HG02840 (cell line): ENCODE results near the gene PDGFRB.
"Not testable (repeated sequence)": the region's sequence is repeated elsewhere in the genome, so short reads cannot be mapped to it uniquely, and the experiment has no call there.

Experiments used
- ATAC-seq: cut with Tn5 transposase; IDR thresholded peaks from one replicate; pipeline ENCODE4 v1.9.1; 2021; ENCODE audit warnings: mild to moderate bottlenecking, moderate library complexity, moderate number of reproducible peaks; ENCODE audit not compliant: unreplicated experiment, low FRiP score

Gene PDGFRB

DNA sequence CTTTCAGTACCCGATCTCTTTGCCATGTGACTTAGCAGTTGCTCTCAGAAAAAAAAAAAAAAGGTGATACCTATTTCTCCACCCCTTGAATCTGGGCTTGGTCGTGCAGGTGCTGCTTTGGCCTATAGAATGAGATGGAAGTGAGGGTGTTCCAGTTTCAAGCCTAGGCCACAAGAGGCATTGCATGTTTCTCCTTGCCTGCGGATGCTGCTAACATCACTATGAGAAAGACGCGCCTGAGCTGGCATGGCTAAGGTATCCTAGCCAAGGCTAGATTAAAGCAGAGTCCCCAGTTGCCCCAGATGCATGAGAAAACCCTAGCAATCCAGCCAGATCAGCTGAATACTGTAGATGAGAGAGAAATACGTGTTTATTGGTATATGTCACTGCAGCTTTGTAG lies 54.6 kb downstream of the PDGFRB start:
- no peak for ATAC-seq

DNA sequence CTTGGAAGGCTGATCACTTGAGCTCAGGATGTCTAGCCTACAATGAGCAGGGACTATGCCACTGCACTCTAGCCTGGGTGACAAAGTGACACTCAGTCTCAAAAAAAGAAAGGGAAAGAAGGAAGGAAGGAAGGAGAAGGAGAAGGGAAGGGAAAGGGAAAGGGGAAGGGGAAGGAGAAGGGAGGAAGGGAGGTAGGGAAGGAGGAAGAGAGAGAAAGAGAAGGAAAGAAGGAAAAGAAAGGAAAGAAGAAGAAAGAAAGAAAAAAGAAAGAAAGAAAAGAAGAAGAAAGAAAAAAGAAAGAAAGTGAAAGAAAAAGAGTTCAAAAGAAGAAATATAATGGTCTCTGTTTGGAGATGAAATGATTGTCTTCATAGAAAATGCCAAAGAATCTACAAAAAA lies 58.5 kb downstream of the PDGFRB start:
- ATAC-seq = no peak

DNA sequence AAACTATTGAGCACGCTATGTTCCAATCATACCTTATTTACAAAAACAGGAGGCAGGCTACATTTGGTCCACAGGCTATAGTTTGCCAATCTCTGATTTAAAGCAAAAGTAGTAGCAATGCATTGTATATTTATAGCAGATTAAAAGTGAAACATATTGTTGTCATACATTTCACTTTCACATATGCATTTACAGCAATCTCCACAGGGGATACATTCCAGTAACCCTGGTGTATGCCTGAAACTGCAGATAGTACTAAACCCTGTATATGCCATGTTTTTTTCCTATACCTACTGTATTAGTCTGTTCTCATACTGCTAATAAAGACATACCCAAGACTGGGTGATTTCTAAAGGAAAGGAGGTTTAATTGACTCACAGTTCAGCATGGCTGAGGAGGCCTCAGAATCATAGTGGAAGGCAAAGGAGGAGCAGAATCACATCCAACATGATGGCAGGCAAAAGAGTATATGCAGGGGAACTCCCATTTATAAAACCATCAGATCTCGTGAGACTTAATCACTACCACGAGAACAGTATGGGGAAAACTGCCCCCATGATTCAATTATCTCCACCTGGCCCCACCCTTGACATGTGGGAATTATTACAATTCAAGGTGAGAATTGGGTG lies 63.4 kb downstream of the PDGFRB start:
- ATAC-seq = no peak

DNA sequence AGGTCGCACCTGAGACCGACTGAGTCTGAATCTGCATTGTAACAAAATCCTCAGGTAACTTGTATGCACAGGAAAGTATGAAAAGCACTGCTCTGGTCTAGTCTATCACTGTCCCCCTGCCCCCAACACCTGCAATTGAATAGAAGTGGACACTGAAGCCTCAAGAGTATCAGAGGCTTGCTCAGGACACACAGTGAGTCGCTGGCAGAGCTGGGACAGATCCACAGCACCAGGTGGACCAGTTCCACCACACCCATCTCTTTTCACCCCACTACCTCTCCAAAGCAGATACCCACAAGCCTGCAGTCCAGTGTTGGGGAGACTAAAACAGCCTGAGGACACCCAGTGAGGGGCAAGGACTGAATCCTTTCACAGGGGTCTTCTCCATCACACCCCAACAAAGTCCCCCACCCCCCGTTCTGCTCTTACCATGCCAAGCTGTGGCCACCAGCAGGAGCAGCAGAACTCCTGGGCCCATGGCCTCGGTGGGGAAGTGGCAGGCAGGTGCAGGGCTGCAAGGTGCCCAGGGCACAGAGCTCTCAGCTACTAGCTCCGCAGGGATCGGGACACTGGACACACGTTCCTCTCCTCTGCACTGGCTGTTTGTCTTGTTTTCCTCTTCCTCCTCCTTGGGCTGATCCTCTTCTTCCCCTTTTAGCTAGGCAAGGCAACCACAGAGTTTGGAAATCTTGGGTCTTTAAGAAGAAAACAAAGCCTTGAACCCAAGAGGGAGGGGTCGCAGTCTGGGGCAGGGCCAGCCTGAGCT lies 69.5 kb downstream of the PDGFRB start, which contains the start of gene CSF1R:
CSF1R (minus strand) TSS at position 605 of the 766 bp plus-strand sequence; CDS start at position 478, 127 bp downstream.
- ATAC-seq = no peak

DNA sequence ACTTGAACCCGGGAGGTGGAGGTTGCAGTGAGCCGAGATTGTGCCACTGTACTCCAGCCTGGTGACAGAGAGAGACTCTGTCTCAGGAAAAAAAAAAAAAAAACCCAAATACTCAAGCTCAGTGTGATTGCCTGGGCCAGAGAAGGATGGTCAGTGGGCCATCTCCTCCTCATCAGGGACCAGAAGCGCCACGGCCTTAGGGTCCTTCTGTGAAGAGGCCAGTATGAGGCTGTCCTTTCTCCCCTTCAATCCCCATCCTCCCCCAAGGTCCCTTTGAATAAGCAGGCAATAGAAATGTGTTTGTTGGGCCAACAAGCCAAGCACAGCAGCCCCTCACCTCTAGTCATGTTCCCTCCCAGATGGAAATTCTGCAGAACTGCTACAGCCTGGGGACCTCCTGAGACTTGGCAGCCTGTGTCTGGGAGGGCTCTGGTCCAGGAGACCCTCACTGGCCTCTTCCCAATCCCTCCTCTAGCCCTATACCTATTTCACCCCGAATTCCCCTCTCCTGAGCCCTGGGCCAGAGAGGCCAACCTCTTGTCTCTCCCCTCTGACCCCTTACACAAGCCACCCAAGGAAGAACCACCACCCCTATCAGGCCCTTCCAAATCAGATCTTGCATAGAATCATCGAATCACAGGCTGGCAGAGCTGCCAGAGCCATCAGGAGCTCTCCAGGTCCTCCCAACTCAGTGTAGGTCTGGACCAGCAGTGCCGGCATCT lies 70.3 kb downstream of the PDGFRB start:
- ATAC-seq = no peak

DNA sequence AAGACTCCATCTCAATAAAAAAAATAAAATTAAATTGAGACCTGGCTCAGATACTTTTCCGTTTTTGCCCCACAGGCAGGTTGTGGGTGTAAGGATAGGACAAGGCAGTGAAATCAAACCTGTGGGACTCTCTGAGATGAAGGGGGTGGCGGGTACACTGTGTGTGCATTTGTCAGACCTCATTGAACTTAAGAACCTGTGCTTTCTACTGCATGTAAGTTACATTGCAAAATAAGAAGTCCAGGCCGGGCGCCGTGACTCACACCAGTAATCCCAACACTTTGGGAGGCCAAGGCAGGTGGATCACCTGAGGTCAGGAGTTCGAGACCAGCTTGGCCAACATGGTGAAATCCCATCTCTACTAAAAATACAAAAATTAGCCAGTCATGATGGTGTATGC lies 70.9 kb downstream of the PDGFRB start:
- not testable (repeated sequence) for ATAC-seq

DNA sequence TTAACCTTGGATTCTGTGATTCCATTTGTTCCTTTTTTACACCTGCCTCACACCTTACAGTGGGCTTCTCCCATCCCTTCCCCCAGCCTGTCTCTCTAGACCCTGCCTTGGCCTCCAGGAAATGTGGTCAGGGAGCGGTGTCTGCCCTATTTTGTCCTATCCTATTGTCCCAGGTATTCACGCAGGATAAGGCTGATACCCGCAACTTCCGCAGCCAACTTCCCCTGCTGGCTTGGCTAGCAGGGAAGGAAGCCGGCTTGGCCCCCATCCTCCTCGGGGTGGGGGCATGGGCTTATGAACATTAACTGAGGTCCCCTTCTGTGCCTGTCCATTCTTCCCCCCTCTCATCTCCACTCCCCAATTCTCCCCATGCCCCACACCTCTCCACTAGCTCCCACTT lies 72.8 kb downstream of the PDGFRB start:
- ATAC-seq = no peak

DNA sequence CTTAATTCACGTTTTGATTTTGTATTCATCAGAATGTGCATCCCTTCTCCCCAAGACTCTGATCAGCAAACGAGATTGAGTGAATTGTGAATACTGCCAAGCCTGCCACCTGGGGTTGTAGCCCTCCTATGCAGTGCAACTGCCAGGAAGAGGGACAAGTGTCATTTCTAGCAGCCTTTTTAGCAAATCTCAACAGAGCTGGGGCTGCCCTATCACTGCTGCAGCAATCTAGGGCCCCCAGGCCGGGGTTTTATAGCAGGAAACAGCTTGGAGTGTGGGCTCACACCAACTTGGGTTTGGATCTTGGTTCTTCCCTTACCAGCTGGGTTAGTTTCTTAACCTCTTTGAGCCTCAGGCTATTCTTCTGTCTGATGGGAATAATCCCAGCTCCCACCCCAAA lies 73.3 kb downstream of the PDGFRB start:
- ATAC-seq = no peak

DNA sequence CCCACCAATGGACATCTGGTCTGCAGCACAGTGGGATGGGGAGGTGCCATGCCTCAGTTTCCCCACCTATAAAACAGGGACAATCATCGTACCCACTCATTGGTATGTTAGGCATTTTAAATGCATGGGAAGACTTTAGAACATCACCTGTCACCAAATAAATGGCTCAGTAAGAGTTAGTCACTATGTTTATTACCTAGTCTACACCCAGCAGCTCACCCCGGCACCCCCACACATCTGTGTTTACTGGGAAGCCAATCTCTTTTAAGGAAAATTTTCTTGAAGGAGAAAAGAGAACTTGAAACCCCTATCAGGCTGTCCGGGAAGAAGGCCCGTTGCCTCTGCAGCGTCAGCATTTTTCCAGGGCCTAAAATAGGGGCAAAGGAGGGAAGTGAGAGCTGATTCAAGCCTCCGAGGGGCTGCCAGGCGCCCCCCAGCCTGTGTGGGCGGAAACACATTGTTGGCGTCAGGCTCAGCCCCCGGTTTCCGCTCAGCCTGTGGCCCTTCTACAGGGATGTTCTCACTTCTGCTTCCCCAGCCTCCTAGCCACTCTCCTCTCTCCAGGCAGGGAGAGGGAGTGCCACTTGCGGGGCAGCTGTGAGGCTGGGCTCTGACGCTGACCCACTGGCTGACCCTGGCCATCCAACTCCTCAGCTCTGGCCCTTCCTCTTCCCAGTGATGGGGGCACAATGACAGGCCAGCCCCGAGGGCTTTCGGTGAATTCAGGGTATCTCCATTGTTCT lies 73.9 kb downstream of the PDGFRB start:
- no peak for ATAC-seq

DNA sequence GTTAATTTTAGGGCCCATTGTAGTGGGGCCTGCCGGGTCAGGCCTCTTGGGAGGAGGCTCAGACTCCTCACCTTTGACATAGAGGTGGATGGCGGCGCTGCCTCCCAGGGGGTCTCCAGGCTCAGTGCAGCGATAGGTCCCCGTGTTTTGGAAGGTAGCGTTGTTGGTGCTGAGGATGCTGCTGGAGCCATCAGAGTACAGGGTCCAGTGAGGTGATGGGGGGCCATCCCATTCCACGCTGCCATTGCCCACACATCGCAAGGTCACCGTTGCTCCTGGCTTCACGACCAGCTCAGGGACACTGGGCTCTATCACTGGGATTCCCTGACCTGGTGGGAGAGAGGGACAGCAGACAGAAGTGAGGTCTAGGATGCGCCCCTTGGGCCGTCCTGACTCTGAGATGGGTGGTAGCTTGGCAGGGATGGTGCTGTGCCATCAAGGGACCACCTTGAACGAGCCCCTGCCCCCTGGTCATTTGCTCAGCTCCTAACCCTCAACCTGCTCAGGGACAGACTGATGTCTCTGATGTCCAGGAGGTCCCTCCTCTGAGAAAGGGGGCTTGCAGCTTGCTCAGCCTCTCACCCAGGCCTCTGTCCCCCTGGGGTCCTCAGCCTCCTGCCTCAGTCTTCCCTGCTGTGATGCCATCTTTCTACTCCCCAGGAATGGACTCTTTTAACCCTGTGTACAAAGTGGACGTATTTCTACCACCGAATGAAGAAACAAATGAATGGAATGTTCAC lies 74.8 kb downstream of the PDGFRB start:
- no peak for ATAC-seq

DNA sequence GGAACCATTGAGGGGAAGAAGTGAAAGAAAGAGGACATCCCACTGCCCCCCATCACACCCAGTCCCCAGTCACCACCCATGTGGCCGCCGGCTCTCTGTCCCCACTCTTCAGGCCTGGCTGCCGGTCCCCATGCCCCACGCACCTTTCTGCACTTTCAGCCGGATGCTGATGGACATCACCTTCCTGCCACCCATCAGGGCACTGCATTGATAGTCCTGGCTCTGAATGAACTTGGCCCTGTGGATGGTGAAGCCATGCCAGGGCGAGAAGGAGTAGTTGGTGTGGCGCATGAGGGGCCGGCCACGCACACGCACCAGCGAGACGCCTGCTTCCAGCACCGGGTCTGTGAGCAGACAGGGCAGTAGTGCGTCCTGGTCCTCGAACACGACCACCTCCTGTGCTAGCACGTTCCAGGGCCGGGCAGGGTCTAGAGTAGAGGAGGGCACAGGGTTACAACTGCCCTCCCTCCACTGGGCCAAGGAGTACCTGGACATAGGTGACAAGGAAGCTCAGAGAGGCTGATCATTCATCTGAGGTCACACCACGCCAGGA lies 75.7 kb downstream of the PDGFRB start:
- ATAC-seq = no peak

DNA sequence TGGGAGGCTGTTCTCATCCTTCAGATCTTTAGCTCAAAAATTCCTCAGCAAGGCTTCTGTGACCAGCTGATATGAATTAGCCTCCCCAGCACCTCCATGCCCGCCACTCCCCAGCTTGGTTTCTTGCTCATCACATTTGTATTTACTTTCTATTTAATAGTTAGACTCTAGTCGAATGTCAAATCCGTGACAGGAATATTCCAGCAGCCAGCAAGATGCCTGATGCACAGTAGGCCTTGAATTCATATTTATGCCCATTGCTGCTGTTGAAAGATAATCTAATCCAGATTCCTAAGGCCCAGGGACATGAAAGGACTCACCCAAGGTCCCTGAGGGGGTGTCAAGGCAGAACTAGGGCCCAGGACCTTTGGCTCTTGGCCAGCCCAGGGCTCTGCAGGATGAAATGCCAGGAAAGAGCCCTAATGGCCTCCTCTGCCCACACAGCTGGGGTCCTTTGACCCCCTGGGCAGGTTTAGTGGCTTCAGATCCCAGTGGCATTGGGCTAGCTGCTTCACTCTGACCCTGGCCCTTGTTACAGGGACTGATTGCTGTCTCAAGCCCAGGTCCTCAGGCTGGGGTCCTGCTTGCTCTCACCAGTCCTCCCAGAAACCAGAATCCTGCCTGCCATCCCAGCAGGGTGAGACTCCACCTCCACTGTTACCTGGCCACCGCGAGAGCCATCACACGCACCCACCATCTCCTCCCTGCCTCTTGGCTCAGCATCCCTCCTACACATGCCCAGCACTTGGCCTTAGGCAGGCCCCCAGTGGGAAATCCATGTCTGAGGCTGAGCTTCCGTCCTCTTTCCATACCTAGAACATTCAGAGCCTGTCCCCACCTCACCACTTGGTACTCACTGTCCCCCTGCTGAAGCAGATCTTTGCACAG lies 76.6 kb downstream of the PDGFRB start:
- no peak for ATAC-seq

DNA sequence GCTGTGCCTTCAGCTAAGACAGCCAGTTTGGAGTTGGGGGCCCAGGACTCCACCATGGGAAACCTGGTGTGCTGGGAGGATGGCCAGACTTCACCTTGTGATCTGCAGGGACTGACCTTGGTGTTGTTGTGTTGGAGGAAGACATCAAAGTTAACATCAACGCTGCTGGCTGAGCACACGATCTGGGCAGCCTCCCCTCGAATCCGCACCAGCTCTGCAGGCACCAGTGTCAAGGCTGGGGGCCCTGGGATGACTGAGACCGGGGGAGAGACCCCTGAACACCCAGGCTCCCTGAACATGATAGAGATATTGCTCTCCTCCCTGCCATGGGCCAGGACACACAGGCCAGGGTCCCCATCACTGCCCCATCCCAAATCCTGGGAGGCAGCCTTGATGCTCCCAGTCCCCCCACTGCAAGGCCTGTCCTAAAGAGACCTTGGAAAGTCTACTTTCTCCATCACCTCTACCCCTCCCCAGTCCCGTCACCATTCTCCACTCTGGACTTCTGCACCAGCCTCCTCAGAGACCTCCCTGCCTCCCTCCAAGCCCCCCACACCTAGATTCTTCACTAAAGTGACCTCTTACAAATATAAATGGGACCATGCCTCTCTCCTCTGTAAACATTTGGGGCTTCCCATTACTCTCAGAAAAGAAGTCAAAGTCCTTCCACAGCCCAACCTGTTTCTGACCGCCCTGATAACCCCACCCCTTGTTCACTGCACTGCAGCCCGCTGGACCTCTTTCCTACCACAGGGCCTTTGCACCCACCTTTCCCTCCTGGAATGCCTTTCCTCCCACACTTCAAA lies 77.4 kb downstream of the PDGFRB start:
- no peak for ATAC-seq

DNA sequence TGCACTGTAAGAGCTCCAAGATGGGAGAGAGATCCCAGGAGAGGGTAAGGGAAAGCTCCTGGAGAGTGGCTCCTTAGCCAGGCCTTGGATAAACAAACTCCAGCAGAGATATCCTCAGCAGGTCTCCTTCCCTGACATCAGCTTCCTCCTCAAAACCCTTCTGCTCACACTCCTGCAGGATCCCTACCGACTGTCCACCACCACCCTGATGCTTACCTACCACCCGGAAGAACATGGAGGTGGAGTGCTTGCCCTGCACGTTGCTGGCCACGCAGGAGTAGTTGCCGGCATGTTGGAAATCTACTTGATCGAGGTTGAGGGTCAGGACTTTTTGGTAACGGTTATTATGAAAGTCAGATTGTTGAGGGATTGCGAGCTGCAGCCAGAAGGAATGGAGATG lies 78.6 kb downstream of the PDGFRB start:
- ATAC-seq = no peak

DNA sequence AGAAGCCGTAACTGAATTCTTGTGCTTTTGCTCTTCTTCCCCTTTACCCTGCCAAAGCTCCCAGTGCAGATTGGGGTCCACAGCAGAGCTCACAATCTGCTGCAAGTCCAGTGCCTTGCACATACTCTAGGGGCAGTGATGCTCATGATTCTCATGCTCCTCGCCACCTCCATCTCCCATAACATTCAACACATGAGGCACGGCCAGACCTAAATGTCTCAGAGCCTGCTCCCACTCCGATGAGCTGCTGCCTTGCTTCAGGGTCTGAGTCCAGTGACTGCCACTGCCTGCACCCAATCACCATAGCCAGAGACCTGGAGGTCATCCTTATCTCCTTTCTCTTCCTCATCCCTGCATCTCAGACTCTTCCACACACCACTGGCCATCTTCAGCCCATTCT lies 79.8 kb downstream of the PDGFRB start:
- ATAC-seq = no peak

DNA sequence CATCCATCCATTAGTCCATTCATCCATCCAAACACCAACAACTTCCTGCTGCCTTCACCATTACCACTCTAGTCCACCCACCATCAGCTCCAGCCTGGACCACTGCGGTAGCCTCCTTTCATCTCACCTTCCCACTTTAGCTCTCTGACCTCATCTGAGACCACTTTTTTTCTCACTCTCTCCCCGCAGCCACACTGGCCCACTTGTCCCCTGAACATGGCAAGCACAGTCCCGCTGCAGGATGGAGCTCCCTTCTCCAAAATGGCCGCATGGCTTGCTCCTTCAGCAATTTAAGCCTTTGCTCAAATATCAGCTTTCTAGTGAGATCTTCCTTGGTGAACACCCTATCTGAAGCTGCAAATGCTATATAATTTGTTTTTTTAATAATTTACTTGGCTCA lies 80.4 kb downstream of the PDGFRB start:
- ATAC-seq = no peak

DNA sequence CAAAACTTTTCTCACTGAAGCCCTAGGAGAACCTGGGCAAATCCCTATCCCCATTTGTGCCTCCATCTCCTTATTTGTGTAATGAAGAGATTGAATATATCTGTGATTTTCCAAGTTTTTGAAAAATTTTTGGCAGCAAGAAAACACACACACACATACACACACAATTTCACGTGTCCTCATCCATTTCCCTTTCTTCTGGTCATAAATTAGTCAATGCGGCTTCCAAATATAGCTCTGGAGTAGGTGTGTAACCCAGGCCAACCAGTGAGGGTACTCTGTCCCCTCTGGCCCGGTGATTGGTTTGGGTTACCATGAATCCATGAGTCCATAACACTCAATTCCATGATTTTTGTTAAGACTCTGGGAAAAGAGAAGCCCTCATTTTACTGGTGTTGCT lies 82.0 kb downstream of the PDGFRB start:
- no peak for ATAC-seq

DNA sequence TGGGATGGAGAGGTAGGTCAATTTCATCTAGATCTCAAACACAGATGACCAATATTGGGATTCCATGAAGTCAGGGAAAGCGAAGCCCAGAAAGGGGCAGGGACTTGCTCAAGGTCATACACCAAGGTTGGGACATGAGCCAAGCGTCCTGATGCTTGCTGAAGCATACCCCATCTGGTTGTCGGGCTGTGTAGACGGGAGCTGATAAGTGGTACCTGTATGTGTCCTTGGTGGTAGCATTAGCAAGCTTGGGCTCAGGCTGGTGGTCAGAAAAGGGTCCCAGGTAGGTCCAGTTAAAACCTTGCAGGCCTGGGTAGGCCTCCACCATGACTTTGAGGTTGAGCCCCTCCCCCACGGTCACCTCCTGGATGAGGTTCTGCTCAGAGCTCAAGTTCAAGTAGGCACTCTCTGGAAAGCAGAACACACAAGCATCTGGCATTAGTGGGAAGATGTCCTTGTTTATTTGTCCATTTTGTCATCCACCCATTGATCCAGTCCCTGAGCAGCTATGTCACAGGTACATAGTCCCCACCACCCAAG lies 82.5 kb downstream of the PDGFRB start:
- no peak for ATAC-seq
